DLD1 (cell line): ENCODE results near the gene PLPP6.
"Not testable (repeated sequence)": the region's sequence is repeated elsewhere in the genome, so short reads cannot be mapped to it uniquely, and the experiment has no call there.

Source experiments
- in situ Hi-C: cut with HindIII; loops from 2 replicates; pipeline ENCODE4 v1.10.0; 2017; ENCODE audit warnings: low sequenced_read_pairs

Gene PLPP6

GRCh38 chr9:4662108-4662988 is at the start of gene PLPP6:
TSS of gene PLPP6 (plus strand) at chr9:4662294. CDS start at chr9:4662376, 82 bp downstream.
- in situ Hi-C loops = no loop called here

- in situ Hi-C loops = no loop called here
Observed at GRCh38 chr9:4614627-4615026, 47.5 kb upstream of the PLPP6 start.

- in situ Hi-C loops = no loop called here
Observed at GRCh38 chr9:4615251-4615650, 46.8 kb upstream of the PLPP6 start.

GRCh38 chr9:4615778-4616177 is 46.3 kb upstream of the PLPP6 start:
- in situ Hi-C loops = no loop called here

GRCh38 chr9:4617752-4618151 is 44.3 kb upstream of the PLPP6 start:
- in situ Hi-C loops = no loop called here

GRCh38 chr9:4618700-4619099 is 43.4 kb upstream of the PLPP6 start:
- in situ Hi-C loops = no loop called here

- in situ Hi-C loops = loop anchor here (10.0 kb wide), 1 partner anchor 75 kb away; no protein-coding TSS in a partner anchor
Observed at GRCh38 chr9:4620057-4620765, 41.9 kb upstream of the PLPP6 start.

GRCh38 chr9:4620881-4621555 is 41.1 kb upstream of the PLPP6 start:
- in situ Hi-C loops = loop anchor here (10.0 kb wide), 1 partner anchor 76 kb away; no protein-coding TSS in a partner anchor

- in situ Hi-C loops = loop anchor here (10.0 kb wide), 1 partner anchor 77 kb away; no protein-coding TSS in a partner anchor
Observed at GRCh38 chr9:4622016-4622415, 40.1 kb upstream of the PLPP6 start.

GRCh38 chr9:4630836-4631235 is 31.3 kb upstream of the PLPP6 start:
- in situ Hi-C loops = no loop called here

- in situ Hi-C loops = no loop called here
Observed at GRCh38 chr9:4638968-4639367, 23.1 kb upstream of the PLPP6 start.

GRCh38 chr9:4639420-4639819 is 22.7 kb upstream of the PLPP6 start:
- in situ Hi-C loops = no loop called here

GRCh38 chr9:4640027-4640426 is 22.1 kb upstream of the PLPP6 start:
- in situ Hi-C loops = no loop called here

- in situ Hi-C loops = no loop called here
Observed at GRCh38 chr9:4642351-4642750, 19.7 kb upstream of the PLPP6 start.

- in situ Hi-C loops = no loop called here
Observed at GRCh38 chr9:4654084-4654483, 8.0 kb upstream of the PLPP6 start.

GRCh38 chr9:4654538-4654937 is 7.6 kb upstream of the PLPP6 start:
- in situ Hi-C loops = no loop called here

- in situ Hi-C loops = not testable (repeated sequence)
Observed at GRCh38 chr9:4656196-4656595, 5.9 kb upstream of the PLPP6 start.

GRCh38 chr9:4656621-4657020 is 5.5 kb upstream of the PLPP6 start:
- in situ Hi-C loops = no loop called here

- in situ Hi-C loops = no loop called here
Observed at GRCh38 chr9:4657426-4658159, 4.5 kb upstream of the PLPP6 start.

GRCh38 chr9:4660665-4661064 is 1.4 kb upstream of the PLPP6 start:
- in situ Hi-C loops = not testable (repeated sequence)

- in situ Hi-C loops = no loop called here
Observed at GRCh38 chr9:4661165-4661564, 929 bp upstream of the PLPP6 start.
